ENCODE measurements around the gene LMTK2.

LMTK2 gene

DNA sequence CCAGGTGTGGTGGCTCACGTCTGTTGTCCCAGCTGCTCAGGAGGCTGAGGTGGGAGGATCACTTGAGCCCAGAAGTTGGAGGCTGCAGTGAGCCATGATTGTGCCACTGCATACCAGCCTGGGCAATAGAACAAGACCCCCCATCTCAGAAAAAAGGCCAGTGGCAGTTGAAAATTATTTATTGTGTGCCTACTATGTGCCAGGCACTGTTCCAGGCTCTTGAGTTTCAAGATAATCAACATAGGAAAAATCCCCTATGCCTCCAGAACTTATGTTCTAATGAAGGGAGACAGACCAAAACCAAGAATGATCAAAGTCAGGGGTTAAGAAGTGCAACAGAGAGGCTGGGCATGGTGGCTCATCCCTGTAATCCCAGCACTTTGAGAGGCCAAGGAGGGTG is 42.4 kb upstream of the LMTK2 start:
- H3K27ac ChIP-seq (ENCODE audit: low read depth, low read length): no peak overlapping the region
- TF ChIP-seq, protein P1, sequence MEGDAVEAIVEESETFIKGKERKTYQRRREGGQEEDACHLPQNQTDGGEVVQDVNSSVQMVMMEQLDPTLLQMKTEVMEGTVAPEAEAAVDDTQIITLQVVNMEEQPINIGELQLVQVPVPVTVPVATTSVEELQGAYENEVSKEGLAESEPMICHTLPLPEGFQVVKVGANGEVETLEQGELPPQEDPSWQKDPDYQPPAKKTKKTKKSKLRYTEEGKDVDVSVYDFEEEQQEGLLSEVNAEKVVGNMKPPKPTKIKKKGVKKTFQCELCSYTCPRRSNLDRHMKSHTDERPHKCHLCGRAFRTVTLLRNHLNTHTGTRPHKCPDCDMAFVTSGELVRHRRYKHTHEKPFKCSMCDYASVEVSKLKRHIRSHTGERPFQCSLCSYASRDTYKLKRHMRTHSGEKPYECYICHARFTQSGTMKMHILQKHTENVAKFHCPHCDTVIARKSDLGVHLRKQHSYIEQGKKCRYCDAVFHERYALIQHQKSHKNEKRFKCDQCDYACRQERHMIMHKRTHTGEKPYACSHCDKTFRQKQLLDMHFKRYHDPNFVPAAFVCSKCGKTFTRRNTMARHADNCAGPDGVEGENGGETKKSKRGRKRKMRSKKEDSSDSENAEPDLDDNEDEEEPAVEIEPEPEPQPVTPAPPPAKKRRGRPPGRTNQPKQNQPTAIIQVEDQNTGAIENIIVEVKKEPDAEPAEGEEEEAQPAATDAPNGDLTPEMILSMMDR (IDR thresholded peaks at IDR 0.05; ENCODE audit: insufficient read depth, low read length, poor library complexity, severe bottlenecking): no peak
- no peak for TF ChIP-seq EZH2phosphoT487 (conservative IDR thresholded peaks at IDR 0.05; ENCODE audit: low read length)
- no peaks in the 10 kb centered on the region for H3F3A ChIP-seq (ENCODE audit: insufficient read depth)
- no peaks in the 10 kb centered on the region for H3K9me2 ChIP-seq (replicated peaks; ENCODE audit: insufficient read depth, low read length)
- H3K36me3 ChIP-seq (ENCODE audit: low read length): no peaks in the 10 kb centered on the region
- no peaks in the 10 kb centered on the region for H4K20me1 ChIP-seq (ENCODE audit: low read depth, low read length)
- H3K4me3 ChIP-seq (ENCODE audit: insufficient read depth, low read length, poor library complexity, severe bottlenecking): no peak overlapping the region
- H3K27me3 ChIP-seq (ENCODE audit: low read length): no peaks in the 10 kb centered on the region
- no peak overlapping the region for H2AFZ ChIP-seq (ENCODE audit: low read depth, low read length, severe bottlenecking)
- H3K9me3 ChIP-seq (ENCODE audit: insufficient read depth, low read length): no peaks in the 10 kb centered on the region
- no peak overlapping the region for H3K9ac ChIP-seq (ENCODE audit: low read length)
- no peak overlapping the region for H3K4me2 ChIP-seq (ENCODE audit: low read depth, low read length, poor library complexity, severe bottlenecking)
- H3K79me2 ChIP-seq (ENCODE audit: insufficient read depth, low read length): no peaks in the 10 kb centered on the region

DNA sequence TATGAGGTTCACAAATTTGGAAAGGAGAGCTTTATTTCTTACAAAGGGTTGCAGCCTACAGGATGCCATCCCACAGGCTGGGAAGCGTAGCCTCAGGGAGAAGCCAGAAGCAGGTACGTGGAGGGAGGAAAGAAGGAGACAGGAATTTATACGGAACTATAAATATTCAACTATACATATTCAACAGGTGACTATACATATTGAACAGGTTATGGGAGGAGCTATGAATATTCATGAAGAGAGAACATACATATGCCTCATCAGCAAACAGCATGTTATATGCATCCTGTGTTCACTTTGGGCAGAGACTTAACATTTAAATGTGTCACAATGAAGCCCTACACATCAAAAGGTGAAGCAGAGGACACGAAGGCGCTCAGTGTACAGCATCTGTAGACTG is 40.5 kb upstream of the LMTK2 start:
- H3K27me3 ChIP-seq (ENCODE audit: low read length): no peaks in the 10 kb centered on the region
- H4K20me1 ChIP-seq (ENCODE audit: low read depth, low read length): no peaks in the 10 kb centered on the region
- H3K9me3 ChIP-seq (ENCODE audit: insufficient read depth, low read length): no peaks in the 10 kb centered on the region
- H3K27ac ChIP-seq (ENCODE audit: low read depth, low read length): no peak overlapping the region
- no peak overlapping the region for H3K4me3 ChIP-seq (ENCODE audit: insufficient read depth, low read length, poor library complexity, severe bottlenecking)
- no peaks in the 10 kb centered on the region for H3K79me2 ChIP-seq (ENCODE audit: insufficient read depth, low read length)
- TF ChIP-seq, protein P1 (IDR thresholded peaks at IDR 0.05; ENCODE audit: insufficient read depth, low read length, poor library complexity, severe bottlenecking): no peak
- no peak for TF ChIP-seq EZH2phosphoT487 (conservative IDR thresholded peaks at IDR 0.05; ENCODE audit: low read length)
- no peaks in the 10 kb centered on the region for H3K9me2 ChIP-seq (replicated peaks; ENCODE audit: insufficient read depth, low read length)
- H3K9ac ChIP-seq (ENCODE audit: low read length): no peak overlapping the region
- no peaks in the 10 kb centered on the region for H3F3A ChIP-seq (ENCODE audit: insufficient read depth)
- no peaks in the 10 kb centered on the region for H3K36me3 ChIP-seq (ENCODE audit: low read length)
- H3K4me2 ChIP-seq (ENCODE audit: low read depth, low read length, poor library complexity, severe bottlenecking): no peak overlapping the region
- H2AFZ ChIP-seq (ENCODE audit: low read depth, low read length, severe bottlenecking): no peak overlapping the region

DNA sequence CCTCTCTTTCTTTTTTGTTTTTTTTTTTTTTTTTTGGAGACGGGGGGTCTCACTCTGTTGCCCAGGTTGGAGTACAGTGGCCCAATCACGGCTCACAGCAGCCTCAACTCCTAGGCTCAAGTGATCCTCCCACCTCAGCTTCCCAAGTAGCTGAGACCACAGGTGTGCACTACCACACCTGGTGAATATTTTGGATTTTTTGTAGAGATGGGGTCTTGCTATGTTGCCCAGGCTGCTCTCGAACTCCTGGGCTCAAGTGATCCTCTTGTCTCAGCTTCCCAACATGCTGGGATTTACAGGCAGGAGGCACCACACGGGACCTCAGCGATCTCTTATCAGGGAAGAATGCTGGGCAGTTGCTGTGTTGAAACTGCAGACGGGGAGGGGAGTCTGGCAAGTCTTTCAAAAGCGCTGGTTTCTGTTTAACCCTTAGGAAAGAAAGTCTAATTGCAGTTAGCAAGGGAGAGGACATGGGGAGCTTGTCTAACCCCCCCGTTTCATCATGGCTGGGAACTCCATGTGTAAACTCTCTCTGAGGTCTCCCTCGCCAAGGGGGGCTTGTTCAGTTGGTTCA is 39.6 kb upstream of the LMTK2 start:
- H3K4me2 ChIP-seq (ENCODE audit: low read depth, low read length, poor library complexity, severe bottlenecking): no peak overlapping the region
- no peaks in the 10 kb centered on the region for H3K9me3 ChIP-seq (ENCODE audit: insufficient read depth, low read length)
- no peak overlapping the region for H2AFZ ChIP-seq (ENCODE audit: low read depth, low read length, severe bottlenecking)
- H3K36me3 ChIP-seq (ENCODE audit: low read length): no peaks in the 10 kb centered on the region
- no peak overlapping the region for H3K9ac ChIP-seq (ENCODE audit: low read length)
- H3K27me3 ChIP-seq (ENCODE audit: low read length): no peaks in the 10 kb centered on the region
- TF ChIP-seq, protein P1 (IDR thresholded peaks at IDR 0.05; ENCODE audit: insufficient read depth, low read length, poor library complexity, severe bottlenecking): no peak
- TF ChIP-seq EZH2phosphoT487 (conservative IDR thresholded peaks at IDR 0.05; ENCODE audit: low read length): no peak
- H3K9me2 ChIP-seq (replicated peaks; ENCODE audit: insufficient read depth, low read length): no peaks in the 10 kb centered on the region
- H3K79me2 ChIP-seq (ENCODE audit: insufficient read depth, low read length): no peaks in the 10 kb centered on the region
- H3K4me3 ChIP-seq (ENCODE audit: insufficient read depth, low read length, poor library complexity, severe bottlenecking): no peak overlapping the region
- H3F3A ChIP-seq (ENCODE audit: insufficient read depth): no peaks in the 10 kb centered on the region
- no peak overlapping the region for H3K27ac ChIP-seq (ENCODE audit: low read depth, low read length)
- no peaks in the 10 kb centered on the region for H4K20me1 ChIP-seq (ENCODE audit: low read depth, low read length)

All from SU-DHL-6 (cell line).